ENCODE measurements around the gene POLD3. TPM values are rescaled to one million over a fixed set of nuclear protein-coding genes. Genes with fewer than 3 reads are reported as not detected.

POLD3 gene
- total RNA-seq, 1 donor from 2014 or later = 16.7 TPM

DNA sequence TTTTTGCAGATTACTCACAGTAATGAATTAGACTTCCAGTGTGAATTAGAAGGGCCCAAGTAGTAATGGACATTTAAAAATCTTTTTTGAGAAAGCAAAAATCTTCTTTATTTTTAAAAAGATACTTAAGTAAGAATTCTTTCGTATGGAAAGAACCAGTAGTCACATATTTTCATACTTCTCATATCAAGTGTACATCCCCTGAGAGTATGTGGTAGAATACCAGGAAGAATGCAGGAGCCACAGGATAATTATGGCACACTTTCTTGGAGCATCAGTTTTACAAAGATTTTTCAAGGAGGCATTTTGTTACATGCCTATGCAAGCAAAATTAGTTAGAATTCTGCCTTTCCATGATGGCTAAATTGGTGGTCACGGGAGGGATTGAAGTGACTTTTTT lies 28.1 kb downstream of the POLD3 start:
- DNase-seq (ENCODE audit: low read depth) = no peak
- TF ChIP-seq CTCF (conservative IDR thresholded peaks at IDR 0.05; ENCODE audit: low read depth, low read length) = no peak
- H3K4me3 ChIP-seq (ENCODE audit: low read depth, low read length) = no peak overlapping the region

- DNase-seq (ENCODE audit: low read depth) = no peak
- no peak overlapping the region for H3K4me3 ChIP-seq (ENCODE audit: low read depth, low read length)
- no peak for TF ChIP-seq CTCF (conservative IDR thresholded peaks at IDR 0.05; ENCODE audit: low read depth, low read length)
These were observed 33.7 kb downstream of the POLD3 start for GRCh38 chr11:74626130-74626529.

DNA sequence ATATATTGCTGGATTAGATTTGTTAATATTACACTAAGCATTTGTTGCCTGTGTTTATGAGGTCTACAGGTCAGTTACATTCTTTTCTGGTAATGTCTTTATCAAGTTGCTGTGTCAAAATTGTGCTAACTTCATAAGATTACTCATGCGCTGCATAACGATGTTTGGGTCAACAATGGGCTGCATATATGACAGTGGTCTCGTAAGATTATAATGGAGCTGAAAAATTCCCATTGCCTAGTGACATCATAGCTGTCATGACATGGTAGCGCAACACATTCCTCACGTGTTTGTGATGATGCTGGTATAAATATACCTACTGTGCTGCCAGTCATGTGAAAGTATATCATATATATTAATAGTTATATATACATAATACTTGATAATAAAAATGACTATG lies 34.2 kb downstream of the POLD3 start:
- DNase-seq (ENCODE audit: low read depth) = no peak
- H3K4me3 ChIP-seq (ENCODE audit: low read depth, low read length) = no peak overlapping the region
- TF ChIP-seq CTCF (conservative IDR thresholded peaks at IDR 0.05; ENCODE audit: low read depth, low read length) = no peak

DNA sequence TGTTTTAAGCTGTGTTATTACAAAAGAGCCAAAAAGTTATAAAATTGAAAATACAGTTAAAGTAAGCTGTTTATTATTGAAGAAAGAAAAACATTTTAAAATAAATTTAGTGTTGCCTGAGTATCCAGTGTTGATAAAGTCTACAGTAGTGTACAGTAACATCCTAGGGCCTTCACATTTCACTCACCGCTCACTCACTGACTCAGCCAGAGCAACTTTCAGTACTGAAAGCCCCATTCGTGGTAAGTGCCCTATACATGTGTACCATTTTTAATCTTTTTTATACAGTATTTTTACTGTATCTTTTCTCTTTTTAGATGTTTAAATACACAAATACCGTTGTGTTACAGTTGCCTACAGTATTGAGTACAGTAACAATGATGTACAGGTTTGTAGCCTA lies 35.0 kb downstream of the POLD3 start:
- TF ChIP-seq CTCF (conservative IDR thresholded peaks at IDR 0.05; ENCODE audit: low read depth, low read length) = no peak
- DNase-seq (ENCODE audit: low read depth) = no peak
- H3K4me3 ChIP-seq (ENCODE audit: low read depth, low read length) = no peak overlapping the region

DNA sequence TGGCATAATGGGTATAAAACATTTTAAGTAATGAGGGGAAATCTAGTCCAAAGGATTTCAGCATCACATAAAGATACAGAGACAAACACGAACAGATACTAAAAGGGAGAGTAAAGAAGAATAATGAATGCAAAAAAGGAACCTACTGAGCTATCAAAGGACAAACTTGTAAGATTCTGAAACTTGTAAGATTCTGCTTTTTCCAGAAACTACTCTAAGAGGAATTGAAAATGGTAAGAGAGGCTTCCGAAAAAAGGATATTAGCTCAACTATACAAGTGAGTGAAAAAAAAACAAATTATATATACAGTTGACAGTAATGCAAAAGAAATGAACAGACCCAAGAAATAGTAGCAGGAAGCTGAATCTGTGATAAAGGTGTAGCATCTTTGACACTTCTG lies 37.7 kb downstream of the POLD3 start:
- DNase-seq (ENCODE audit: low read depth) = no peak
- no peak for TF ChIP-seq CTCF (conservative IDR thresholded peaks at IDR 0.05; ENCODE audit: low read depth, low read length)

DNA sequence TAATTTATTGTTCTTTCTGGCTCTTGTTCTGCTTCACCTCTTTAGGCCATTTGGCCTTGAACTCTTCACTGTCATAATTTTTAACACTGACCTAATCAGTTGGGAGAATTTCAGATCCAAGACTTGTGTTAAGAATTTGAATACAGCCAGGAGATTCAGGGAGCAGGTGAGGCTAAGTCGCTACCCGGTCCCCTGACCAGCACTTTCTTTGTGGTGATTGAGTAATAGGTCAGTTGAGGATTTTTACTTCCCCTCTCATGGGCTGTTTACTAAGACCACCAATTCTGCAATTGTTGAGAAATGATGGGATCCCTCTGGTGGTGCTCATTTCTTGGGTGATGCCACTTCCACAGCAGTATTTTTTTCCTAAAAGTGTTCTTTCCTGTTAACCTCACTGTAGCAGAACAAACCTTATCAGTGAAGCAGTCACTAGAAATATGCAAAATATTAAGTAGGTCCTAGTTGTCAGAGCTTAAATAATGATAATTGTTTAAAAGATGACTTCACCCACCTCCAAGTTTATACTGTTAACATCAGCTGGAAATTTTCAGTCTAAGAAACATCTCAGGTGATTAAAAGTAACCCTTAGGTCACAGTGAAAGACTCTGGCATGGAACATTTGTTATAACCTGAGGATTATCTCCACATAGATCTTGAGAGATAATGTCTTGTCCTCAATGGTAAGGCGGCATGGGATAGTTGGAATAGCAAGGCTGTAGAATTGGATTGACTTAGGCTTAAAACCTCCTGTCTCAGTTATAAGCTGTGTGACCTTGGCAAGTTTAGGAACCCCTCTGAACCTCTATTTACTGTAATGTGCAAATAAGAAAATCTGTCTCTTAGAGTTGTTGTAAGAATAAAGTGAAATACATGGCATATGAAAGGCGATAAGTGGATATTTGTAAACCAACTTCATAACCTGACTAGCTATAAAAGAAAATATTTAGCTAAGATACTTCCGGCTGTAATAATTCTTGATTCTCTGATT lies 41.3 kb downstream of the POLD3 start:
- no peak for TF ChIP-seq CTCF (conservative IDR thresholded peaks at IDR 0.05; ENCODE audit: low read depth, low read length)
- no peak for DNase-seq (ENCODE audit: low read depth)
- no peak overlapping the region for H3K4me3 ChIP-seq (ENCODE audit: low read depth, low read length)

More for the DNA sequence above, 37.7 kb downstream of the POLD3 start:
- H3K4me3 ChIP-seq (ENCODE audit: low read depth, low read length) = no peak overlapping the region

DNA sequence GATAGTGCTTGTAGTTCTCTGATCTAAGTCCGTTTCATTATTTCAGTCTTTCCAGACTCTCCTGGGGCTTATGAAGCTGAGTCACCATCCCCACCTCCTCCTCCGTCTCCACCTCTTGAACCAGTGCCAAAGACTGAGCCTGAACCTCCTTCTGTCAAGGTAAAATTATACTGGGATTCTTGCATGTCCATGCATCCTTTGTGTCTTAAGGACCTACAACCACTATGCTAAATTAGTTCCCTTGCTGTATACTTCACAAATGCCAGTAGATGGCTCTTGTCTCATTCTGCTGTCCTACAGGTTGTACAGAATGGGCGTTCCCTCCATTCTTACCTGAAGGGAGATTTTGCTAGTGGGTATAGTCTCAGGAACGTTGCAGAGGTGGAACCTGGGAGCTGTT lies 42.2 kb downstream of the POLD3 start:
- peak; percentile 35 for DNase-seq (ENCODE audit: low read depth)

More for the DNA sequence above, 42.2 kb downstream of the POLD3 start:
- no peak overlapping the region for H3K4me3 ChIP-seq (ENCODE audit: low read depth, low read length)
- peak; percentile 55 for TF ChIP-seq CTCF (conservative IDR thresholded peaks at IDR 0.05; ENCODE audit: low read depth, low read length)
